Measurements from ENCODE around the gene CEACAM19. TPM values are rescaled to one million over a fixed set of nuclear protein-coding genes. Genes with fewer than 3 reads are reported as not detected.
A peak's percentile ranks its signal among the peaks of the same experiment; 100 is the strongest.

Gene CEACAM19
- total and polyA plus RNA-seq, 2 of the 8 experiments (the other 6 are each of a cell fraction or from before 2014, with no cell fraction given): 3.1 to 3.4 TPM

DNA sequence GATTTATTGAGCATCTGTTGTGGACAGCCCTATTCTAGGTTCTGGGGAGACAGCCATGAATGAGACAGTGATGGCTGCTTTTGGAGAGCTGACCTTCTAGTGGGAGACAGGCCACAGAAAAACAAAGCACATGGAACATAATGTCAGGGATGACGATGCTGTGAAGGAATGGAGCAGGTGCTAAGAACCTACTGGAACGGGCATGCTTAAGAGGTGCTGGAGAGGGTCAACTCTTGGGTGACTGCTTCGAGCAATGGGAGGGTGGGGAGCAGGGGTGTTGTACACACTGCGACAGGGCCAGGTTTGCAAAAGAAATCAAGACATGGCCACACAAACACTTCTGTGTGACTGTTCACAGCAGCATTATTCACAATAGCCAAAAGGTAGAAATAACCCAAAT lies 15.6 kb downstream of the CEACAM19 start:
- no peaks in the 10 kb centered on the region for H3K36me3 ChIP-seq (ENCODE audit: control insufficient read depth in 2 of 4, insufficient read depth in 4 of 4, low read length in 3 of 4)
- no peak for DNase-seq (ENCODE audit: low read depth in 1 of 2, low spot score in 2 of 2)
- H3K23me2 ChIP-seq (ENCODE audit: low read depth, low read length): no peaks in the 10 kb centered on the region; the same call in 1 of the 2 replicates
- no peak overlapping the region for H3K9ac ChIP-seq (replicated peaks in 1 of 4; ENCODE audit: extremely low read depth in 1 of 4, low read depth in 3 of 4, low read length in 3 of 4)
- CTCF ChIA-PET (ENCODE audit: partially characterized antibody): interaction anchor here (1.2 to 11.2 kb wide), 3 partner anchors 35 to 116 kb away, joined by 4 to 134 read pairs (median 112); no protein-coding TSS in a partner anchor
- H4K20me1 ChIP-seq (replicated peaks in 1 of 2; ENCODE audit: control insufficient read depth in 1 of 2, insufficient read depth in 2 of 2, low read length in 2 of 2): no peaks in the 10 kb centered on the region
- whole genome bisulfite sequencing, 2 experiments (ENCODE audit: extremely low coverage in 1 of 2, insufficient coverage in 1 of 2, insufficient read length in 1 of 2, insufficient replicate concordance in 2 of 2, low coverage in 1 of 2, low lambda C conversion rate in 2 of 2, missing lambda C conversion rate in 1 of 2): 79% methylated on average over 4 of the region's 4 CpGs; no CpG with 5 or more reads in 1 of the 2 experiments
- POLR2A ChIA-PET (ENCODE audit: partially characterized antibody): interaction anchor here (0.6 kb wide), 1 partner anchor 156 kb away, joined by 4 read pairs; no protein-coding TSS in a partner anchor
- H3K9me3 ChIP-seq (ENCODE audit: insufficient read depth in 2 of 2, low read depth in 1 of 2, low read length in 1 of 2): no peaks in the 10 kb centered on the region
- H4K91ac ChIP-seq (replicated peaks; ENCODE audit: insufficient read length, low read length): peak overlapping the region; percentile 65
- H2AFZ ChIP-seq (ENCODE audit: low read length): no peak overlapping the region
- no peak overlapping the region for H4K5ac ChIP-seq (ENCODE audit: insufficient read length, low read depth, low read length)
- no peak overlapping the region for H2AK5ac ChIP-seq (ENCODE audit: low read depth, low read length)
- H3K18ac ChIP-seq (ENCODE audit: extremely low read depth, low read length): no peak overlapping the region
- no peak overlapping the region for H2BK20ac ChIP-seq (ENCODE audit: low read length)
- no peak overlapping the region for H3K23ac ChIP-seq (ENCODE audit: insufficient read length)
- no peak overlapping the region for H3K4me2 ChIP-seq (ENCODE audit: insufficient read depth in 1 of 2, low read depth in 2 of 2, low read length in 2 of 2)
- no peaks in the 10 kb centered on the region for H3K79me2 ChIP-seq (ENCODE audit: control insufficient read depth in 1 of 2, insufficient read depth in 2 of 2, low read length in 2 of 2)
- H3K79me1 ChIP-seq (ENCODE audit: low read depth, low read length): no peaks in the 10 kb centered on the region
- no peak overlapping the region for H3K4ac ChIP-seq (replicated peaks; ENCODE audit: insufficient read length, low read depth, low read length)
- H2BK15ac ChIP-seq (ENCODE audit: low read length): no peak overlapping the region; the same call in 1 of the 2 replicates
- no peak for FAIRE-seq
- no peak overlapping the region for H3K27ac ChIP-seq (ENCODE audit: low read depth, low read length)
- H3K14ac ChIP-seq (ENCODE audit: insufficient read length): no peak overlapping the region
- TF ChIP-seq USF2 (IDR thresholded peaks at IDR 0.05; ENCODE audit: low read length) (no peak), ATF2 (IDR thresholded peaks at IDR 0.05; ENCODE audit: low read length) (no peak), HDAC2 (IDR thresholded peaks at IDR 0.05; ENCODE audit: borderline replicate concordance in 1 of 2, low read depth in 2 of 2, low read length in 2 of 2) (no peak), ZNF274 (IDR thresholded peaks at IDR 0.05; ENCODE audit: borderline replicate concordance, extremely low read depth, low read length) (no peak)
- H3K56ac ChIP-seq (replicated peaks; ENCODE audit: insufficient read length, low read depth, low read length): no peak overlapping the region
- no peak overlapping the region for H2BK12ac ChIP-seq (ENCODE audit: low read depth, low read length)
- no peak overlapping the region for H2BK5ac ChIP-seq (ENCODE audit: low read depth, low read length)
- no peak overlapping the region for H4K8ac ChIP-seq (ENCODE audit: extremely low read depth, insufficient read depth, low read length)
- H3K27me3 ChIP-seq (replicated peaks in 1 of 4; ENCODE audit: control insufficient read depth in 3 of 4, extremely low read depth in 1 of 4, insufficient read depth in 3 of 4, low read length in 3 of 4): no peaks in the 10 kb centered on the region
- no peak overlapping the region for H3K4me3 ChIP-seq (ENCODE audit: extremely low read depth in 1 of 4, insufficient read depth in 2 of 4, low read depth in 3 of 4, low read length in 4 of 4)
- peaks cover 0 to 9% (median 2%) of the 10 kb centered on the region in 4 experiments; a peak in 4 of 7 replicates for H3K4me1 ChIP-seq (replicated peaks in 1 of 4; ENCODE audit: control insufficient read depth in 3 of 4, insufficient read depth in 4 of 4, low read length in 3 of 4)
- no peak overlapping the region for H2BK120ac ChIP-seq (replicated peaks; ENCODE audit: low read depth, low read length)
